Measurements from ENCODE around the gene PLXNA2. TPM values are rescaled to one million over a fixed set of nuclear protein-coding genes. Genes with fewer than 3 reads are reported as not detected.

The PLXNA2 gene
- total and polyA plus RNA-seq, 2 of the 8 experiments (the other 6 are each of a cell fraction or from before 2014, with no cell fraction given): 0.33 to 1.5 TPM

GRCh38 chr1:208279826-208280588 is 35.8 kb upstream of the PLXNA2 start (continued):
- no peak for TF ChIP-seq GABPA (IDR thresholded peaks at IDR 0.05; ENCODE audit: borderline replicate concordance, insufficient read depth, low read length)
- no peak for TF ChIP-seq CBX8 (IDR thresholded peaks at IDR 0.05; ENCODE audit: borderline replicate concordance, low read depth, low read length)
- no peak for TF ChIP-seq CTCF (IDR thresholded peaks at IDR 0.05; ENCODE audit: control extremely low read depth in 1 of 3, insufficient read depth in 1 of 3, low read depth in 1 of 3, low read length in 3 of 3)
- TF ChIP-seq SRF (IDR thresholded peaks at IDR 0.05; ENCODE audit: low read depth, low read length): no peak
- TF ChIP-seq CREB1 (IDR thresholded peaks at IDR 0.05): no peak
- TF ChIP-seq TAF7 (optimal IDR thresholded peaks at IDR 0.05; ENCODE audit: borderline replicate concordance, low read depth, low read length): no peak
- no peak for TF ChIP-seq POLR2AphosphoS5 (IDR thresholded peaks at IDR 0.05; ENCODE audit: low read depth, low read length)
- TF ChIP-seq EP300 (IDR thresholded peaks at IDR 0.05; ENCODE audit: borderline replicate concordance in 1 of 2, low read depth in 2 of 2, low read length in 2 of 2): no peak
- TF ChIP-seq SAP30 (IDR thresholded peaks at IDR 0.05; ENCODE audit: insufficient read depth, insufficient replicate concordance, low read length): no peak
